Hepatocyte (in vitro differentiated cells): Measurements from ENCODE around the gene MAP7. TPM values are rescaled to one million over a fixed set of nuclear protein-coding genes. Genes with fewer than 3 reads are reported as not detected.

Source experiments
- DNase-seq: peaks from one replicate; pipeline ENCODE4 v3.0.0-alpha.2; 2016; ENCODE audit warnings: low spot score
- H2AFZ ChIP-seq: fragments of 200-600 bp; sonication (generic); 2 replicates; pipeline ENCODE4 v1.6.0; 2016; ENCODE audit warnings: antibody characterized with exemption, mild to moderate bottlenecking
- H3K27ac ChIP-seq: fragments of 200-600 bp; sonication (generic); 2 replicates; pipeline ENCODE4 v1.5.1; 2016; ENCODE audit warnings: mild to moderate bottlenecking
- H3K27me3 ChIP-seq: fragments of 200-600 bp; sonication (generic); 2 replicates; pipeline ENCODE4 v1.6.1; 2016
- H3K36me3 ChIP-seq: fragments of 200-600 bp; sonication (generic); replicated peaks from 2 replicates; pipeline ENCODE4 v1.5.1; 2016; ENCODE audit warnings: low read depth; ENCODE audit not compliant: insufficient read depth
- H3K4me1 ChIP-seq: fragments of 200-600 bp; sonication (generic); 2 replicates; pipeline ENCODE4 v1.5.1; 2016; ENCODE audit warnings: mild to moderate bottlenecking, moderate library complexity; ENCODE audit not compliant: insufficient read depth
- H3K4me2 ChIP-seq: fragments of 200-600 bp; sonication (generic); 2 replicates; pipeline ENCODE4 v1.6.0; 2016
- H3K4me3 ChIP-seq: fragments of 200-600 bp; sonication (generic); 2 replicates; pipeline ENCODE4 v1.5.1; 2016; ENCODE audit warnings: mild to moderate bottlenecking
- H3K79me2 ChIP-seq: fragments of 200-600 bp; sonication (generic); 2 replicates; pipeline ENCODE4 v1.6.0; 2017; ENCODE audit warnings: mild to moderate bottlenecking
- H3K9me2 ChIP-seq: fragments of 200-600 bp; sonication (generic); replicated peaks from 2 replicates; pipeline ENCODE4 v1.6.0; 2017; ENCODE audit warnings: mild to moderate bottlenecking; ENCODE audit not compliant: insufficient read depth
- H3K9me3 ChIP-seq: fragments of 200-600 bp; sonication (generic); 2 replicates; pipeline ENCODE4 v1.5.1; 2016; ENCODE audit warnings: low read depth, mild to moderate bottlenecking
- H4K20me1 ChIP-seq: fragments of 200-600 bp; sonication (generic); 2 replicates; pipeline ENCODE4 v1.6.0; 2016; ENCODE audit warnings: mild to moderate bottlenecking; ENCODE audit not compliant: insufficient read depth, poor library complexity, severe bottlenecking
- EZH2 ChIP-seq: fragments of 200-600 bp; sonication (generic); IDR thresholded peaks from 2 replicates; pipeline ENCODE4 v1.6.1; 2016; ENCODE audit warnings: antibody characterized with exemption, mild to moderate bottlenecking, borderline replicate concordance
- EZH2phosphoT487 ChIP-seq: fragments of 200-600 bp; sonication (generic); IDR thresholded peaks from one replicate; pipeline ENCODE4 v1.6.1; 2018; ENCODE audit warnings: antibody characterized with exemption, mild to moderate bottlenecking, low read depth, moderate library complexity; ENCODE audit not compliant: unreplicated experiment, severe bottlenecking
- WGBS: methylation state at CpG from one replicate; pipeline ENCODE4 v1.1.6; 2016; ENCODE audit warnings: low lambda C conversion rate; ENCODE audit errors: missing lambda C conversion rate; 5-methylcytosine and 5-hydroxymethylcytosine counted together
- polyA plus RNA-seq: library from polyadenylated mRNA; unstranded; fragments of >200 nt; fragmentation: Nextera tagmentation; extraction: Ambion mirVana; gene quantifications from 2 replicates; pipeline ENCODE4 v1.2.1, GENCODE V29; 2016
- total RNA-seq: library from RNA; depleted of rRNA; stranded (reverse); fragments of >200 nt; gene quantifications from 2 replicates; pipeline ENCODE4 v1.2.3, GENCODE V29; 2014
- TF ChIP-seq, protein P1 (sequence below): fragments of 200-600 bp; sonication (generic); IDR thresholded peaks from 2 replicates; pipeline ENCODE4 v1.5.1; 2016; ENCODE audit warnings: antibody characterized with exemption, mild to moderate bottlenecking; ENCODE audit not compliant: poor library complexity

Gene MAP7
- total and polyA plus RNA-seq, 2 experiments from 2014 or later, result 13.4 to 22.9 TPM

- H3K4me1 ChIP-seq, result no peaks in the 10 kb centered on the region
- no peak overlapping the region for H3K4me3 ChIP-seq
- no peak overlapping the region for H3K4me2 ChIP-seq
- H3K9me2 ChIP-seq, result no peaks in the 10 kb centered on the region
- 95% methylated on average over 6 of the region's 6 CpGs for whole genome bisulfite sequencing
- peaks cover 67% of the 10 kb centered on the region for H3K79me2 ChIP-seq
- no peak overlapping the region for H3K27ac ChIP-seq
- H3K9me3 ChIP-seq, result no peaks in the 10 kb centered on the region
- H4K20me1 ChIP-seq, result peaks cover 6% of the 10 kb centered on the region
- no peak for DNase-seq
- no peaks in the 10 kb centered on the region for H3K36me3 ChIP-seq
- TF ChIP-seq EZH2phosphoT487, result no peak
- TF ChIP-seq, protein P1, sequence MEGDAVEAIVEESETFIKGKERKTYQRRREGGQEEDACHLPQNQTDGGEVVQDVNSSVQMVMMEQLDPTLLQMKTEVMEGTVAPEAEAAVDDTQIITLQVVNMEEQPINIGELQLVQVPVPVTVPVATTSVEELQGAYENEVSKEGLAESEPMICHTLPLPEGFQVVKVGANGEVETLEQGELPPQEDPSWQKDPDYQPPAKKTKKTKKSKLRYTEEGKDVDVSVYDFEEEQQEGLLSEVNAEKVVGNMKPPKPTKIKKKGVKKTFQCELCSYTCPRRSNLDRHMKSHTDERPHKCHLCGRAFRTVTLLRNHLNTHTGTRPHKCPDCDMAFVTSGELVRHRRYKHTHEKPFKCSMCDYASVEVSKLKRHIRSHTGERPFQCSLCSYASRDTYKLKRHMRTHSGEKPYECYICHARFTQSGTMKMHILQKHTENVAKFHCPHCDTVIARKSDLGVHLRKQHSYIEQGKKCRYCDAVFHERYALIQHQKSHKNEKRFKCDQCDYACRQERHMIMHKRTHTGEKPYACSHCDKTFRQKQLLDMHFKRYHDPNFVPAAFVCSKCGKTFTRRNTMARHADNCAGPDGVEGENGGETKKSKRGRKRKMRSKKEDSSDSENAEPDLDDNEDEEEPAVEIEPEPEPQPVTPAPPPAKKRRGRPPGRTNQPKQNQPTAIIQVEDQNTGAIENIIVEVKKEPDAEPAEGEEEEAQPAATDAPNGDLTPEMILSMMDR, result no peak
- no peak for TF ChIP-seq EZH2
- no peaks in the 10 kb centered on the region for H3K27me3 ChIP-seq
- H2AFZ ChIP-seq, result no peak overlapping the region
Measured at GRCh38 chr6:136474241-136474640, 76.0 kb downstream of the MAP7 start.

- Histone ChIP-seq H3K79me2 (peaks cover 47% of the 10 kb centered on the region), H3K36me3 (no peaks in the 10 kb centered on the region), H3K4me2 (no peak overlapping the region), H4K20me1 (peaks cover 6% of the 10 kb centered on the region), H3K9me2 (no peaks in the 10 kb centered on the region), H2AFZ (no peak overlapping the region), H3K4me1 (no peaks in the 10 kb centered on the region), H3K27me3 (no peaks in the 10 kb centered on the region), H3K27ac (no peak overlapping the region), H3K4me3 (no peak overlapping the region), H3K9me3 (no peaks in the 10 kb centered on the region)
- DNase-seq, result no peak
- TF ChIP-seq, protein P1, result no peak
- TF ChIP-seq EZH2, result no peak
- no peak for TF ChIP-seq EZH2phosphoT487
- whole genome bisulfite sequencing, result 97% methylated on average over 1 of the region's 1 CpG
Measured at GRCh38 chr6:136471922-136472321, 78.3 kb downstream of the MAP7 start.

DNA sequence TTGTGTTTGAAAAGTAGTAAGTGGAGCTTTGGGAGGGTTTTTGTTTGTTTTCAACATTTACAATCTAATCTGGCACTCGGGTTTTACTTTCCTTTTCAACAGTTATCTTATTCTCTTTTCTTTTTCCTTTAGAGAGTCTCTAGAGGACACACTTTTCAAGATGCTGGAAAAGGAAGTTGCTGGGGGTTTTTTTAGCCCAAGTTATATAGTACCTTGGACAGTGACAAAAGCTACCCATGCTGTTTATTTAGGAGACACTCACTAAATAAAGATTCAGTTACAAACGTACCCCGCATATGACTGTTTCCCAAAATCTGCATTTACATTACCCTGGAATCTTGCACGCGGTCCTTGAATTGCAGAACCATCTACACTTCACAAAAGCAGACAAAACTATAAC lies 78.8 kb downstream of the MAP7 start:
- Histone ChIP-seq H4K20me1 (peaks cover 6% of the 10 kb centered on the region), H3K27ac (no peak overlapping the region), H3K36me3 (no peaks in the 10 kb centered on the region), H3K27me3 (no peaks in the 10 kb centered on the region), H3K9me3 (no peaks in the 10 kb centered on the region), H2AFZ (no peak overlapping the region), H3K4me3 (no peak overlapping the region), H3K4me2 (peak overlapping the region; percentile 17), H3K79me2 (peaks cover 43% of the 10 kb centered on the region), H3K4me1 (no peaks in the 10 kb centered on the region), H3K9me2 (no peaks in the 10 kb centered on the region)
- 54% methylated on average over 5 of the region's 5 CpGs for WGBS
- DNase-seq, result no peak
- TF ChIP-seq, protein P1, result no peak
- no peak for TF ChIP-seq EZH2
- TF ChIP-seq EZH2phosphoT487, result no peak

GRCh38 chr6:136470044-136470443 lies 80.2 kb downstream of the MAP7 start:
- Histone ChIP-seq H3K4me1 (peaks cover 7% of the 10 kb centered on the region), H3K36me3 (no peaks in the 10 kb centered on the region), H4K20me1 (peaks cover 6% of the 10 kb centered on the region), H3K27ac (no peak overlapping the region), H3K9me3 (no peaks in the 10 kb centered on the region), H2AFZ (no peak overlapping the region), H3K4me3 (no peak overlapping the region), H3K9me2 (no peaks in the 10 kb centered on the region), H3K79me2 (peaks cover 34% of the 10 kb centered on the region), H3K27me3 (no peaks in the 10 kb centered on the region), H3K4me2 (no peak overlapping the region)
- no peak for DNase-seq
- 80% methylated on average over 5 of the region's 5 CpGs for WGBS
- TF ChIP-seq EZH2phosphoT487 (no peak), EZH2 (no peak)
- TF ChIP-seq, protein P1, result no peak
